GM19438 (cell line): Measurements from ENCODE around the gene PSIP1.
"Not testable (repeated sequence)": the region's sequence is repeated elsewhere in the genome, so short reads cannot be mapped to it uniquely, and the experiment has no call there.

ENCODE experiments used
- ATAC-seq: cut with Tn5 transposase; IDR thresholded peaks from one replicate; pipeline ENCODE4 v1.9.1; 2021; ENCODE audit warnings: low read depth; ENCODE audit not compliant: unreplicated experiment

PSIP1 gene

GRCh38 chr9:15510789-15511575 is at the start of gene PSIP1:
Gene PSIP1, minus strand, starts transcription at chr9:15510970. Its CDS starts 782 bp downstream, at chr9:15510188.
- ATAC-seq = peak; percentile 78

GRCh38 chr9:15553528-15553898 is 42.7 kb upstream of the PSIP1 start:
- peak; percentile 29 for ATAC-seq

- peak; percentile 80 for ATAC-seq
These were observed 42.1 kb upstream of the PSIP1 start, which contains the start of gene CCDC171 for GRCh38 chr9:15552636-15553527. Gene CCDC171, plus strand, starts transcription at chr9:15553043. Its CDS starts 11,046 bp downstream, at chr9:15564089.

- no peak for ATAC-seq
These were observed 38.8 kb upstream of the PSIP1 start for GRCh38 chr9:15549611-15550010.

GRCh38 chr9:15543047-15543813 is 32.5 kb upstream of the PSIP1 start:
- ATAC-seq = no peak

- no peak for ATAC-seq
These were observed 31.9 kb upstream of the PSIP1 start for GRCh38 chr9:15542624-15543023.

- no peak for ATAC-seq
These were observed 31.1 kb upstream of the PSIP1 start for GRCh38 chr9:15541872-15542271.

- no peak for ATAC-seq
These were observed 20.6 kb upstream of the PSIP1 start for GRCh38 chr9:15531380-15531779.

GRCh38 chr9:15529566-15530324 is 19.0 kb upstream of the PSIP1 start:
- peak; percentile 81 for ATAC-seq

- not testable (repeated sequence) for ATAC-seq
These were observed 16.3 kb upstream of the PSIP1 start for GRCh38 chr9:15527035-15527434.

- ATAC-seq = no peak
These were observed 15.2 kb upstream of the PSIP1 start for GRCh38 chr9:15525958-15526357.

GRCh38 chr9:15524845-15525455 is 14.2 kb upstream of the PSIP1 start:
- ATAC-seq = no peak

GRCh38 chr9:15522130-15522755 is 11.5 kb upstream of the PSIP1 start:
- no peak for ATAC-seq

GRCh38 chr9:15521254-15521653 is 10.5 kb upstream of the PSIP1 start:
- ATAC-seq = no peak

GRCh38 chr9:15519831-15520230 is 9.1 kb upstream of the PSIP1 start:
- no peak for ATAC-seq

- no peak for ATAC-seq
These were observed 2.6 kb upstream of the PSIP1 start for GRCh38 chr9:15513335-15513734.

GRCh38 chr9:15512889-15513288 is 2.1 kb upstream of the PSIP1 start:
- ATAC-seq = no peak

GRCh38 chr9:15512204-15512603 is 1.4 kb upstream of the PSIP1 start:
- ATAC-seq = no peak
